ENCODE results near the gene RIOX2.

DNA sequence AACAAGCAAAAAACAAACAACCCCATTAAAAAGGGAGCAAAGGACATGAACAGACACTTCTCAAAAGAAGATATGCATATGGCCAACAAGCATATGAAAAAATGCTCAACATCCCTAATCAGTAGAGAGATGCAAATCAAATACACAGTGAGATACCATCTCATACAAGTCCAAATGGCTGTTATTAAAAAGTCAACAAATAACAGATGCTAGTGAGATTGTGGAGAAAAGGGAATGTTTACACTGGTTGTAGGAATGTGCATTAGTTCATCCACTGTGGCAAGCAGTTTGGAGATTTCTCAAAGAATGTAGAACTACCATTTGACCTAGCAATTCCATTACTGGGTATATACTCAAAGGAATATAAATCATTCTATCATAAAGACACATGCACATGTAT lies 44.5 kb downstream of the RIOX2 start:
- TF ChIP-seq CTCF (IDR thresholded peaks at IDR 0.05) (no peak), POLR2A (IDR thresholded peaks at IDR 0.05) (no peak)
